DOHH2 (cell line): ENCODE data around the gene C19orf73.

Source experiments
- EZH2phosphoT487 ChIP-seq: fragments of 200-600 bp; sonication (generic); IDR thresholded peaks from 2 replicates; pipeline ENCODE4 v1.6.1; 2017; ENCODE audit warnings: borderline replicate concordance, mild to moderate bottlenecking, antibody characterized with exemption, low read length, moderate library complexity, mixed read lengths
- TF ChIP-seq, protein P1 (sequence below): fragments of 200-600 bp; sonication (generic); IDR thresholded peaks from one replicate; pipeline ENCODE4 v1.5.1; 2014; ENCODE audit warnings: antibody characterized with exemption, mild to moderate bottlenecking, low read depth, low read length; ENCODE audit not compliant: poor library complexity, severe bottlenecking

DNA sequence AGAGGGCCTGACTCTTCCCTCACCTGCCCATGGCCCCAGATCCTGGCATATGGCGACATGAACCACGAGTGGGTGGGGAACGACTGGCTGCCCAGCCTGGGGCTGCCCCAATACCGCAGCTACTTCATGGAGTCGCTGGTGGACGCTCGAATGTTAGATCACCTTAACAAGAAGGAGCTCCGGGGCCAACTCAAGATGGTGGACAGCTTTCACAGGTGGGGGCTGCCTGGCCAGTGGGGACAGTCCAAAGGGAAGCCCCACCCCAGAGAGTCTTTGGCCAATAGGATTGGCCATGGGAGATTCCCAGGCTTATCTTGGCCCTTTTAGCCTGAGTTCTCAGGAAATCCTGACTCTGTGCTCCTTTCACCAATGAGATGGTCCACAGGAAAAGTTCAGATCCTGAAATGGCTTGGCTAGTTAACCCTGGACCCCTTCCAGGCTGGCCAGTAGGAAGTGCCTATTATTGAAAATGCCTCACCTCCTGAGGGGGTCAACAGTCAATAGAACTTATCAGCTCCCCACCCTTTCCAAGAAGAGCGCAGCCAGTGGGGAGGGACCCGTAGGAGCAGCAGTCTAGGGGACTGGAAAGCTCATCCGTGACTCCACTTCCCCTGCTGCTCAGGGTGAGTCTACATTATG lies 29.2 kb upstream of the C19orf73 start:
- TF ChIP-seq, protein P1, sequence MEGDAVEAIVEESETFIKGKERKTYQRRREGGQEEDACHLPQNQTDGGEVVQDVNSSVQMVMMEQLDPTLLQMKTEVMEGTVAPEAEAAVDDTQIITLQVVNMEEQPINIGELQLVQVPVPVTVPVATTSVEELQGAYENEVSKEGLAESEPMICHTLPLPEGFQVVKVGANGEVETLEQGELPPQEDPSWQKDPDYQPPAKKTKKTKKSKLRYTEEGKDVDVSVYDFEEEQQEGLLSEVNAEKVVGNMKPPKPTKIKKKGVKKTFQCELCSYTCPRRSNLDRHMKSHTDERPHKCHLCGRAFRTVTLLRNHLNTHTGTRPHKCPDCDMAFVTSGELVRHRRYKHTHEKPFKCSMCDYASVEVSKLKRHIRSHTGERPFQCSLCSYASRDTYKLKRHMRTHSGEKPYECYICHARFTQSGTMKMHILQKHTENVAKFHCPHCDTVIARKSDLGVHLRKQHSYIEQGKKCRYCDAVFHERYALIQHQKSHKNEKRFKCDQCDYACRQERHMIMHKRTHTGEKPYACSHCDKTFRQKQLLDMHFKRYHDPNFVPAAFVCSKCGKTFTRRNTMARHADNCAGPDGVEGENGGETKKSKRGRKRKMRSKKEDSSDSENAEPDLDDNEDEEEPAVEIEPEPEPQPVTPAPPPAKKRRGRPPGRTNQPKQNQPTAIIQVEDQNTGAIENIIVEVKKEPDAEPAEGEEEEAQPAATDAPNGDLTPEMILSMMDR = no peak
- TF ChIP-seq EZH2phosphoT487 = no peak
